ENCODE measurements around the gene PRLH.

The PRLH gene

DNA sequence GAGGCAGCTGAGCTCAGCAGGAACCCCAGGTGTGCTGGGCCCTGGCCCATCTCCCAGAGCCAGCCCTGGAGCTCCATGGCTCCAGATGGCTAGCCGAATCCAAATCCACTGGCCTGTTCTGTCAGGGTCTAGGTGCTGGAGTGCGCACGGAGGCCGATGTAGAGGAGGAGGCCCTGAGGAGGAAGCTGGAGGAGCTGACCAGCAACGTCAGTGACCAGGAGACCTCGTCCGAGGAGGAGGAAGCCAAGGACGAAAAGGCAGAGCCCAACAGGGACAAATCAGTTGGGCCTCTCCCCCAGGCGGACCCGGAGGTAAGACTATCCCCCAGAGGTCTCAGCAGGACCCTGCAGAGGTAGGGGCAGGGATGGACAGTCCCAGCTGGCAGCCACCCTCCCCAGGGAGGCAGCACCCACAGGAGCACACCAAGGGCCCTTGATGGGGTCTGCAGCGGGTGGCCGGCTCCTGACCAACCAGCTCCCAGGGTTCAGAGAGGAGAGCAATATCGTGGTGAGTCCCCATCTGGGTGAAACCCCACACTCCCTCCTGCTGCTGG, 26.1 kb upstream of the PRLH start:
- DNase-seq = peak; percentile 41

DNA sequence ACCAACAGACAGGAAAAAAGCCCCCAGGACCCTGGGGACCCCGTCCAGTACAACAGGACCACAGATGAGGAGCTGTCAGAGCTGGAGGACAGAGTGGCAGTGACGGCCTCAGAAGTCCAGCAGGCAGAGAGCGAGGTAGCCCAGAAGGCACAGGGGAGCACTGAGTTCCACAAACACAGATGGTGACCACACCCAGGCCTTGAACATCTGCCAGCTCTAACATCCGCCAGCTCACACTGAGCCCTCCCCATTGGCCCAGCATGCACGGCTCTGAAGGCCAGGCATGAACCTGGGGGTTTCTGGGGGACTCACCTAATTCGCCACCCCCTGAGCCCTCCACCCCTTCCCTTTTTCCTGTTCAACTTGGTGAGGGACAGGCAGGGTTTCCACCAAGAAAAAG, 25.6 kb upstream of the PRLH start:
- peak; percentile 74 for DNase-seq

GRCh38 chr2:237541243-237541642, 25.1 kb upstream of the PRLH start:
- DNase-seq = no peak

- DNase-seq = no peak
These were observed 24.2 kb upstream of the PRLH start for GRCh38 chr2:237542001-237542704.

- DNase-seq = no peak
These were observed 20.1 kb upstream of the PRLH start for GRCh38 chr2:237546040-237546875.

- no peak for DNase-seq
These were observed 19.4 kb upstream of the PRLH start for GRCh38 chr2:237546876-237547395.

GRCh38 chr2:237547841-237548416, 18.4 kb upstream of the PRLH start:
- DNase-seq = no peak

DNA sequence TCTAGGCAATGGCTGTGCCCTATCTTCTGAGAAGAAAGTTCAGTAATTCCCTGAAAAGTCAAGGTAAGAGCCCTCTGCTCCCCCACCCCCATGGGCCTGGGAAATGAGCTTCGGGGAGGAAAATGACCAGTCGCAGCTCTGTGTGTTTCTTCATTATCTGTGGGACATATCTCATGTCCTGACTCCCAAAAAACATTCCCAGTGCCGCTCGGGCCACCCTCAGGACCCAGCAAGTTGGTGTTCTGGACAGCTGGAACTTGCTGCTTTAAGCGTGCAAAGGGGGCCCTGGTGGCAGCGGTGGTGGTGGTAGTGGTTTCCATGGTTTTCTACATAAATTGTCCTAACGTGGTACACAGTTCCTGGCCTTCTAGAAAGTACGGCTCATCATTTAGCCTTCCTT, 17.2 kb upstream of the PRLH start:
- DNase-seq = no peak

GRCh38 chr2:237549643-237550415, 16.5 kb upstream of the PRLH start:
- DNase-seq = no peak

GRCh38 chr2:237551071-237551574, 15.3 kb upstream of the PRLH start:
- DNase-seq = no peak

GRCh38 chr2:237552908-237553307, 13.5 kb upstream of the PRLH start:
- no peak for DNase-seq

DNA sequence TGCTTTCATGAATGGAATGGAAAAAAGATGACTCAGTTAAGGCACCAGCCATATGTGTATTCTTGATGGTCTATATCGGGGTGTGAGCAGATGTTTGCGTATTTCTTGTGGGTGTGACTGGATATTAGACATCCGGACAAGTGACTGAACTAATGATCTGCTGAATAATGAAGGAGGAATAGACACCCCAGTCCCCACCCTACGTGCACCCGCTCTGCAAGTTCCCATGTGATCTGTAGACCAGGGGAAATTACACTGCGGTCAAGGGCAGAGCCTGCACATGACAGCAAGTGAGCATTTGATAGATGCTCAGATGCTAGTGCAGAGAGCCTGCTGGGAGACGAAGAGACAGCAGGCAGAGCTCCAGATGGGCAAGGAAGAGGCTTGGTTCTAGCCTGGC, 12.4 kb upstream of the PRLH start:
- DNase-seq = no peak

GRCh38 chr2:237555560-237555959, 10.8 kb upstream of the PRLH start:
- DNase-seq = no peak

GRCh38 chr2:237556773-237557632, 9.4 kb upstream of the PRLH start:
- no peak for DNase-seq

DNA sequence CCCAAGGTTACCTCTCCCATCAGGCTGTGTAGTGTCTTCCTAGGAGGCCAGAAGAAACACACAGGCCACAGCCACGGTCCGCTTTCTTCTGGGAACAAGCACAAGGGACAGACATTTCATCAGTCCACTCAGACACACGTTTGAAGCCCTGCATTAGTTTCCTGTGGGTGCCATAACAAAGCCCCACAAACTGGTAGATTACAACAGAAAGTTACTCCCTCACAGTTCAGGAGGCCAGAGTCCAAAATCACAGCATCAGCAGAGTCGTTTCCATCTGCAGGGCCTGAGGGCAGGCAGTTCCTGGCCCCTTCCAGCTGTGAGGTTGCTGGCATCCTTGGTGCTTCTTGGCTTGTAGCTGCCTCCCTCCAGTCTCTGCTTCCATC, 8.8 kb upstream of the PRLH start:
- DNase-seq = no peak

- peak; percentile 59 for DNase-seq
These were observed 7.3 kb upstream of the PRLH start for GRCh38 chr2:237558961-237559641.

- DNase-seq = no peak
These were observed 5.2 kb upstream of the PRLH start for GRCh38 chr2:237561221-237561620.

GRCh38 chr2:237563816-237564215, 2.6 kb upstream of the PRLH start:
- no peak for DNase-seq

DNA sequence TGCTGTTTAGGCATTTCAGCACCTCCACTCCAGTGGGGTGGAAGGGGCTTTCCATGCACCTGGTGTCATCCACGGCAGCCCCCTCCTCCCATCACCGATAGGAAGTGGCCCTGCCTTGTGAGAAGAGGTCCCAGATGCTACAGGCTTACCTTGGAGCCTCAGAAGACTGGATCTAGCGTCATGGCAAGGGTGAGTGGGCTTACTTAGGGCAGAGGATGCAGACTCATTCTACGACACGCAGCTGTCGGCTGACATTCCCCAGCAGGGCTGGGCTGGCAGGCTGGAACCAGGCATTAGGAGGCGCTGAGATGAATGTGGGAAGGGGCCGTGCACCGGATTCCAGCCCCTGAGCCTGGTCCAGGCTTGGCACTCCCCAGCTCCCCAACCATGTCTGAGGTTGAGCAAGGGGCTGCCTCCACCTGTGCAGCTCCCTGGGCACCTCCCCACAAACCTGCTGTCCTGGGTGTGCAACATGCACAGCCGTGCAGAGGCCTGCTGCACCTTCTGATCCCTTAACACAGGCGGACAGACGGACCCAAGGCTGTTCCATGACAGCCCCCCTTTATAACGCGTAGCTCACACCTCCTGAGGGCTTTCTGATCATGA, 1.7 kb upstream of the PRLH start:
- no peak for DNase-seq

DNA sequence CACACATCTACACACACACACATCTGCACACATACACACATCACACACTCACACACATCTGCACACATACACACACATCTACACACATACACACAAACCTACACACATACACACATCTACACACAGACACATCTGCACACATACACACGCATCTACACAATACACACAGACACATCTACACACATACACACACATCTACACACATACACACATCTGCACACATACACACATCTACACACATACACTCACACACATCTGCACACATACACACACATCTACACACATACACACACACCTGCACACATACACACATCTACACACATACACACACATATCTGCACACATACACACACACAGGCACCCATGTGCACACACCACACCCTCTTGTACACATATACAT, 400 bp upstream of the PRLH start:
- DNase-seq = no peak
